Activated T-helper 1 cell treated with anti-CD3 and anti-CD28 coated beads, Interleukin-12 subunit alpha, Interleukin-12 subunit beta, Interleukin-2, Interleukin-4 antibody, amounts not matched to agents 30 ng/mL and 10 ng/mL and 1 ng/mL, durations not matched to agents 14 hours and 24 hours and 36 hours (primary cell): ENCODE data around the gene MTOR. TPM values are rescaled to one million over a fixed set of nuclear protein-coding genes. Genes with fewer than 3 reads are reported as not detected.
A peak's percentile ranks its signal among the peaks of the same experiment; 100 is the strongest.
"Not testable (repeated sequence)": the region's sequence is repeated elsewhere in the genome, so short reads cannot be mapped to it uniquely, and the experiment has no call there.

Experiments used
- DNase-seq: peaks from one replicate; pipeline ENCODE4 v3.0.0; 2021; ENCODE audit warnings: low spot score
- H3K27ac Mint-ChIP-seq: one replicate; pipeline ENCODE4 v1.8.0; 2021; ENCODE audit warnings: mild to moderate bottlenecking, mixed read lengths
- H3K27me3 Mint-ChIP-seq: one replicate; pipeline ENCODE4 v1.8.0; 2022; ENCODE audit warnings: mild to moderate bottlenecking, moderate library complexity, mixed read lengths; ENCODE audit not compliant: insufficient read depth
- H3K36me3 Mint-ChIP-seq: one replicate; pipeline ENCODE4 v1.8.0; 2021; ENCODE audit warnings: low read depth, mixed read lengths
- H3K4me1 Mint-ChIP-seq: one replicate; pipeline ENCODE4 v1.8.0; 2021; ENCODE audit warnings: low read depth, mixed read lengths
- H3K4me3 Mint-ChIP-seq: one replicate; pipeline ENCODE4 v1.8.0; 2021; ENCODE audit warnings: mild to moderate bottlenecking, moderate library complexity, mixed read lengths
- H3K9me3 Mint-ChIP-seq: one replicate; pipeline ENCODE4 v1.8.0; 2021; ENCODE audit warnings: mixed read lengths
- intact Hi-C: fragments of 100-400 bp; cut with micrococcal nuclease; formaldehyde crosslinking; loops from one replicate; pipeline ENCODE4 v1.15.1; 2024
- total RNA-seq: library from RNA; stranded (reverse); gene quantifications from 2 replicates; pipeline ENCODE4 v1.2.3, GENCODE V29; 2022

The MTOR gene
- total RNA-seq: 48.7 and 49.4 TPM in 2 replicates

DNA sequence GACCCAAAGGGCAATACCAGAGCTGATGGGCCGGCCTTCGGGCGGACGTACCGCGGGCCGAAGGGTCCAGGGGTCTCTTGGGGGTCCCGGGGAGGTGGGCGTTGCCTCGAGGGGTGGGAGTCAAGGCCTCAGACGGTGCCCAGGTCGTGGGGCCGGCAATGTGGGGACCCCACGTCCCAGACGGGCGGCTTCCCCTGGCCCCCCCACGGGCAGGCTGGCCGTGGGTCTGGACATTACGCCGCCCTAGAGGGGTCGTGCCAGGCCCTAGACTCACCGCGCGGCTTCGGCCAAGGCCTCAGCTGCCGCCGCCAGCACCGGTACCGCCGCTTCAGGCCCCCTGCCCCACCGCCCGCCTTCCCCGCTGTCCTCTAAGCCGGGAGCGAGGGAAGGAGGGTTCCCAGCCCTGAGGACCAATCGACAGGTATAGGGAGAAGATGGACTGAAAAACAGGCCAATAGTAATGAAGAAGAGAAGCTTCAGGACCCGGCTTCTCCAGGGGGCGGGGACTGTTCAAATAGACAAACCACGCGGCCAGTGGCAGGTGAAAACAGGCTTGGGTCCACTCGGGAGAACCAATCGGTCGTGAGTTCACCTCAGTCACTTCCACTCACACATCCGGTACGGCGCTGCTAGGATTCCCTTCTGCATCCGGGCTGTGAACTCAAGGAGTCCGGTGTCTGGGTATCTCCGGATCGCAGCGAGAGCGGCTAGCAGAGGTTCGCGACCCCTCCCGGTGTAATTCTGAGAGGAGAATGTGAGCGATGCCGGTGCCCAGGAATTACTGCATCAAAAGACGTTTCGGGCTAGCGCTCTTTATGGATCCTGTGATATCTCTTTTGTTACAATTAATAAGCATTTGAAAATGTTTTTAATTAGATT, at the start of gene MTOR:
MTOR (minus strand) TSS at position 381 of the 879 bp plus-strand sequence. CDS start 3,142 bp downstream, outside the sequence.
- no peaks in the 10 kb centered on the region for H3K9me3 Mint-ChIP-seq
- H3K4me3 Mint-ChIP-seq: peak within 1 kb of the TSS; percentile 97
- H3K36me3 Mint-ChIP-seq: peaks cover 8% of the 10 kb centered on the region
- intact Hi-C loops: loop anchor here (1.0 to 5.0 kb wide), 8 partner anchors 11 to 1352 kb away; partner anchors contain the start of genes AGTRAP, CLCN6, CTNNBIP1 and DFFA
- H3K27ac Mint-ChIP-seq: peak within 1 kb of the TSS; percentile 82
- H3K27me3 Mint-ChIP-seq: peaks cover 3% of the 10 kb centered on the region
- DNase-seq: peak; percentile 97
- H3K4me1 Mint-ChIP-seq: peaks cover 11% of the 10 kb centered on the region

GRCh38 chr1:11309385-11309784, 47.0 kb upstream of the MTOR start:
- Mint-ChIP-seq H3K36me3 (no peaks in the 10 kb centered on the region), H3K4me3 (no peak overlapping the region), H3K4me1 (no peaks in the 10 kb centered on the region), H3K27ac (no peak overlapping the region), H3K27me3 (peaks cover 11% of the 10 kb centered on the region), H3K9me3 (no peaks in the 10 kb centered on the region)
- intact Hi-C loops: no loop called here
- no peak for DNase-seq

DNA sequence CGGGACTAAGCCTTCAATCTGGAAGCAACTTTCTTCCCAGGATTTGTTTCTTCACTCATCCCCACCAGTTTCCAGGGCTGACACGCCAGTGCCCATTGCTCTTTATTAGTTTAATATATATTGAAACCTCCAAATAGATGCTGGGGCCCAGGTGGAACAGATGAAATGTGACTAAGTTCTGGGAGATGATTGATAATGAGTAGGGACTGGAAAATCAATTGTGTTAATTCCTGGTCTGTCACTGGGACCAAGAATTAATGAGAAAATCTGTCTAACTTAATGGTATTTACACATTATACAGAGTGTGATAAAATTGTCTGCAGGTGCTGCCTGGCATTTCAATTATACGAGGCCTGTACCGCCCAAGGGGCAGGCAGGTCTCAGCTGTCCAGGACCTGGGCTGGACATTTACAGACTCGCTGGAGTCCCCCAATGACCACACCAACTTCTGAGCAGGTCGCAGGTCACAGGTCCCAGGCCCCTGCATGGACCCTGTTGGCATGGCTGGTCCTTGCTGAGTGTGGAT, 46.4 kb upstream of the MTOR start:
- Mint-ChIP-seq H3K9me3 (no peaks in the 10 kb centered on the region), H3K4me1 (no peaks in the 10 kb centered on the region), H3K27ac (no peak overlapping the region), H3K36me3 (no peaks in the 10 kb centered on the region), H3K27me3 (peaks cover 11% of the 10 kb centered on the region), H3K4me3 (no peak overlapping the region)
- intact Hi-C loops: no loop called here
- no peak for DNase-seq

GRCh38 chr1:11307852-11308251, 45.5 kb upstream of the MTOR start:
- Mint-ChIP-seq H3K4me3 (no peak overlapping the region), H3K27me3 (peaks cover 8% of the 10 kb centered on the region), H3K4me1 (no peaks in the 10 kb centered on the region), H3K27ac (no peak overlapping the region), H3K9me3 (no peaks in the 10 kb centered on the region), H3K36me3 (no peaks in the 10 kb centered on the region)
- intact Hi-C loops: no loop called here
- DNase-seq: no peak

DNA sequence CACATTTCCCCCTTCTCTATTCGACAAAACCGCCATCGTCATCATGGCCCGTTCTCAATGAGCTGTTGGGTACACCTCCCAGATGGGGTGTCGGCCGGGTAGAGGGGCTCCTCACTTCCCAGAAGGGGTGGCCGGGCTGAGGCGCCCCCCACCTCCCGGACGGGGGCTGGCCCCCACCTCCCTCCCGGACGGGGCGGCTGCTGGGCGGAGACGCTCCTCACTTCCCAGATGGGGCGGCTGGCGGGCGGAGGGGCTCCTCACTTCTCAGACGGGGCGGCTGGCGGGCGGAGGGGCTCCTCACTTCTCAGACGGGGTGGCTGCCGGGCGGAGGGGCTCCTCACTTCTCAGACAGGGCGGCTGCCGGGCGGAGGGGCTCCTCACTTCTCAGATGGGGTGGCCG, 43.2 kb upstream of the MTOR start:
- intact Hi-C loops, H3K27me3 Mint-ChIP-seq, H3K36me3 Mint-ChIP-seq, DNase-seq, H3K9me3 Mint-ChIP-seq, H3K4me1 Mint-ChIP-seq, H3K4me3 Mint-ChIP-seq, H3K27ac Mint-ChIP-seq: not testable (repeated sequence)

DNA sequence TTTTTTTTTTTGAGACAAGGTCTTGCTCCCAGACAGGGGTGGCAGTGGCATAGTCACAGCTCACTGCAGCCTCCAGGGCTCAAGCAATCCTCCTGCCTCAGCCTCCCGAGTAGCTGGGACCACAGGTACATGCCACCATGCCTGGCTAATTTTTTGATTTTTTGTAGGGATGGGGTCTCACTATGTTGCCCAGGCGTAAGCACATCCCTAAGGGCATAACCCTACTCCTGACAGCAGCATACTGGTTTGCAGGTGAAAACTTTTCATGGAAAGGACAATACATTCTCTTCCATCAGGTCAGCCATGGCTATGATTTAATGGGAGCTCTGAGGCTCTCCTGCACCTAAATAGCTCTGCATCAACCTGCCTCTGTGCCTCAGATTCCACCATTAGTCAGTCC, 40.0 kb upstream of the MTOR start:
- Mint-ChIP-seq H3K4me3 (no peak overlapping the region), H3K36me3 (no peaks in the 10 kb centered on the region), H3K4me1 (peaks cover 3% of the 10 kb centered on the region), H3K9me3 (no peaks in the 10 kb centered on the region), H3K27me3 (no peaks in the 10 kb centered on the region), H3K27ac (no peak overlapping the region)
- intact Hi-C loops: no loop called here
- DNase-seq: no peak

DNA sequence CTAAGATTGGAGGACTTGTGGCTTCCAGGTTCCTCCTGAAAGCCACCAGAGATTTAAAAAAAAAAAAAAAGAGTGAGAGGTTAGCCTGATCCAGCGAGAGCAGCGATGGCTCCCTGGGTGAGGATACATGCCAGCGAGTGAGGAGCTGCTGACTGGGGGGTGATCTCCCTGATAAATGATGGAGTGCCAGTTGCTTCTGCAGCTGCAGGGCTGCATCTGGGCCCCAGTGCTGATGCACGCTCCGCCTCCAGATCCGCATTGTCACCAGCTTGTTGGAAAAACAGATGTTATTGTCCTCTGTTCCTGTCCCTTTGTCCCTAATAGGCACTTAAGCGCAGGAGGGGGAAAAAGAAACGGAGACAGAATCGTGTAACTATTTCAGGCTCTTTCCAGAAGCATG, 39.2 kb upstream of the MTOR start:
- Mint-ChIP-seq H3K4me3 (no peak overlapping the region), H3K36me3 (peaks cover 5% of the 10 kb centered on the region), H3K27me3 (no peaks in the 10 kb centered on the region), H3K27ac (no peak overlapping the region), H3K9me3 (no peaks in the 10 kb centered on the region), H3K4me1 (peaks cover 10% of the 10 kb centered on the region)
- intact Hi-C loops: no loop called here
- no peak for DNase-seq

DNA sequence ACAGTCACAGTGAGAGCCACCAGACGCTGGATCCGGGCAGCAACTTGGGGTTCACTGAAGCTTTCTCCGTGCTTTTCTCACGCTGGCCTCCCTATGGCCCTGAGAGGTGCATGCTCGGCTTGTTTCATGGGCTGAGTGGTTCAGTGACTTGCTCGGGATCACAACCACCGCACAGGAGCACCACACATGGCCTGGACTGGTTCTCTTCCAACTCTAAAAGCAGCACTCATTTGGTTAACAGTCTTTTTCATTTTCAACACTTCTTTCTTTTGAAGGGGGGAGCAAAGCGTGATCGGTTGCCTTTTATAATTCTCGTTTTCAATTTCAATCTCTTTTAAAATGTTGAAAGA, 36.8 kb upstream of the MTOR start:
- DNase-seq: no peak
- no peaks in the 10 kb centered on the region for H3K9me3 Mint-ChIP-seq
- H3K4me1 Mint-ChIP-seq: peaks cover 30% of the 10 kb centered on the region
- H3K36me3 Mint-ChIP-seq: peaks cover 16% of the 10 kb centered on the region
- intact Hi-C loops: no loop called here
- H3K27ac Mint-ChIP-seq: no peak overlapping the region
- H3K4me3 Mint-ChIP-seq: no peak overlapping the region
- no peaks in the 10 kb centered on the region for H3K27me3 Mint-ChIP-seq

DNA sequence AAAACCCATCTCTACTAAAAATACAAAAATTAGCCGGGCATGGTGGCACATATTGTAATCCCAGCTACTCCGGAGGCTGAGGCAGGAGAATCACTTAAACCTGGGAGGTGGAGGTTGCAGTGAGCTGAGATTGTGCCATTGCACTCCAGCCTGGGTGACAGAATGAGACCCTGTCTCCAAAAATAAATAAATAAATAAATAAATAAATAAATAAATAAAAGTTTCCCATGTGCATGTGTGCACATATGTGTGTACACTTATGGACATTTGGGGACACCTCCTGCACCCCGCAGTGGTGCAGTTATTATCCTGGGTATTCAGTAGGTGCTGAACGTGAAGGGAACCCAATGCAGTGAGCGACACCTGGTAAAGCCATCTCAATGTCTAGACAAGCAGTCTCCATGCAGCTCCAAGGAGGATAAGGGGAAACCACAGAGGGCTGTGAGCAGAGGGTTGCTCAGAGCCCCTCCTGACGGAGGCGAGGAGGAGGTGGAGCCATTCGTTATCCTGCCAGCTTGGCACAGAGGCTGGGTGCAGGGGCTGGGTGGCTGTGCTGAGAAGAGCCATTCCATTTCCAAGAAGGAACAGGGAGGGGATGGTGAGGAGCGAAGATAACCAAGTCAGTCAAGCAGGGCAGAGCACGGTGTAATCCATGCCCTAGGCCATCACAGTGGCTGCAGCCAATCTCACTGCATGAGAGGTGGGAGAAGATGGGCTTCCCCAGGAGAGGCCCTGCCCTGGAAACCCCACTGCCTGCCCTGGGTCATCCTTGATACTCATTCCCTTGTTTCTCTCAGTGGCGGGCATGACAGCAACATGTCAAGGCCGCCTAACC, 36.3 kb upstream of the MTOR start:
- intact Hi-C loops: no loop called here
- Mint-ChIP-seq H3K27ac (no peak overlapping the region), H3K4me1 (peaks cover 30% of the 10 kb centered on the region), H3K27me3 (no peaks in the 10 kb centered on the region), H3K9me3 (no peaks in the 10 kb centered on the region), H3K36me3 (peaks cover 16% of the 10 kb centered on the region), H3K4me3 (no peak overlapping the region)
- DNase-seq: no peak

- H3K4me3 Mint-ChIP-seq, intact Hi-C loops, DNase-seq, H3K27me3 Mint-ChIP-seq, H3K9me3 Mint-ChIP-seq, H3K27ac Mint-ChIP-seq: not testable (repeated sequence)
- Mint-ChIP-seq H3K4me1 (peaks cover 31% of the 10 kb centered on the region), H3K36me3 (peaks cover 19% of the 10 kb centered on the region)
Measured at GRCh38 chr1:11297774-11298173, 35.4 kb upstream of the MTOR start.

DNA sequence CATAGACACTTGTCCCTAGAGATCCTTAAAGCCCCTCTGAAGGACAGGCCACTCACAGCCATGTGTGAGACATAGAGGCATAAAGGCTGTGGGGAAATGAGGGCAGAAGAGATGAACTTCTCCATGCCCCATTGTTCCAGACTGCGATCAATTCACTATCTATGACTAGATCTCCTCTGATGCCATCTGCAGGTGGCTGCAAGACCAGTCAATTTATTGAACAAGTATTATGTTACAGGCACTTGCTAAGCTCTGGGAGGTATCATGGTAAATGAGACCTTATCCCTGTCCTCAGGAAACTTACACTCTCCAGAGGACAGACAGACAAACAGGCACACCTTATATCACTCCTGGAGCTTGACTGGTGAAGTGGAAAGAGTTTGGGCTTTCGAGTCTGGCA, 33.6 kb upstream of the MTOR start:
- intact Hi-C loops: no loop called here
- H3K4me1 Mint-ChIP-seq: peaks cover 50% of the 10 kb centered on the region
- DNase-seq: no peak
- peaks cover 28% of the 10 kb centered on the region for H3K36me3 Mint-ChIP-seq
- no peaks in the 10 kb centered on the region for H3K9me3 Mint-ChIP-seq
- no peaks in the 10 kb centered on the region for H3K27me3 Mint-ChIP-seq
- no peak overlapping the region for H3K4me3 Mint-ChIP-seq
- H3K27ac Mint-ChIP-seq: no peak overlapping the region

GRCh38 chr1:11294951-11295350, 32.6 kb upstream of the MTOR start:
- Mint-ChIP-seq H3K9me3 (no peaks in the 10 kb centered on the region), H3K27me3 (no peaks in the 10 kb centered on the region), H3K4me3 (peak overlapping the region; percentile 13), H3K4me1 (peaks cover 52% of the 10 kb centered on the region), H3K36me3 (peaks cover 32% of the 10 kb centered on the region), H3K27ac (peak overlapping the region; percentile 68)
- intact Hi-C loops: no loop called here
- DNase-seq: no peak

DNA sequence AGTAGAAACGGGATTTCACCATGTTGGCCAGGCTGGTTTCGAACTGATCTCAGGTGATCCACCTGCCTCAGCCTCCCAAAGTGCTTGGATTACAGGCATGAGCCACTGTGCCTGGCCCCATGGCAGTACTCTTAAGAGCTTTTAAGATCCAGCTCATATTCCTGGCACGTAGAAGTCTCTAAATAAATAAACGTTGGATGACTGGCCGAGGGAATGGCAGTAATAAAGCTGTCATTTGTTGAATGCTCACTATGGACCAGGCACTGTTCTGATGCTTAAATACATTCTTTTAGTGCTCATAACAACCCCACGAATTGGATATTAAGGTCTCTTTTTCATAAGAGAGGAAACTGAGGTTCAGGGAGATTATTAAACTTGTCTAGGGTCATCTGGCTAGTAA, 31.5 kb upstream of the MTOR start:
- Mint-ChIP-seq H3K36me3 (peaks cover 36% of the 10 kb centered on the region), H3K4me3 (no peak overlapping the region), H3K4me1 (peaks cover 52% of the 10 kb centered on the region), H3K27ac (no peak overlapping the region), H3K9me3 (no peaks in the 10 kb centered on the region), H3K27me3 (no peaks in the 10 kb centered on the region)
- no peak for DNase-seq
- intact Hi-C loops: no loop called here
